Astrocyte of the spinal cord (primary cell): ENCODE measurements around the gene ARHGEF6.

Source experiments
- DNase-seq: peaks from one replicate; pipeline ENCODE4 v3.0.0; 2011; ENCODE audit warnings: low read depth, low spot score
- H3K4me3 ChIP-seq: 2 replicates; pipeline ENCODE4 v1.5.1; 2011; ENCODE audit warnings: low read depth, mild to moderate bottlenecking, low read length, moderate library complexity
- CTCF ChIP-seq: IDR thresholded peaks from 2 replicates; pipeline ENCODE4 v1.5.1; 2012; ENCODE audit warnings: low read depth, mild to moderate bottlenecking, low read length, inconsistent platforms
- in situ Hi-C: cut with HindIII; loops from 2 replicates; pipeline ENCODE4 v1.10.0; 2017; ENCODE audit warnings: low sequenced_read_pairs

ARHGEF6 gene

GRCh38 chrX:136636121-136636520, 144.6 kb downstream of the ARHGEF6 start:
- no peak for TF ChIP-seq CTCF
- DNase-seq: no peak
- no peak overlapping the region for H3K4me3 ChIP-seq
- in situ Hi-C loops: no loop called here

GRCh38 chrX:136635235-136635634, 145.5 kb downstream of the ARHGEF6 start:
- no peak overlapping the region for H3K4me3 ChIP-seq
- in situ Hi-C loops: no loop called here
- no peak for DNase-seq
- TF ChIP-seq CTCF: no peak

- TF ChIP-seq CTCF: no peak
- H3K4me3 ChIP-seq: no peak overlapping the region
- DNase-seq: no peak
- in situ Hi-C loops: no loop called here
Measured at GRCh38 chrX:136630881-136631280, 149.9 kb downstream of the ARHGEF6 start.

GRCh38 chrX:136629084-136629750, 151.5 kb downstream of the ARHGEF6 start:
- in situ Hi-C loops: no loop called here
- H3K4me3 ChIP-seq: no peak overlapping the region
- TF ChIP-seq CTCF: no peak
- DNase-seq: no peak

GRCh38 chrX:136627409-136627808, 153.3 kb downstream of the ARHGEF6 start:
- DNase-seq: no peak
- TF ChIP-seq CTCF: no peak
- in situ Hi-C loops: no loop called here
- no peak overlapping the region for H3K4me3 ChIP-seq

- no peak overlapping the region for H3K4me3 ChIP-seq
- DNase-seq: no peak
- in situ Hi-C loops: no loop called here
- TF ChIP-seq CTCF: no peak
Measured at GRCh38 chrX:136626891-136627290, 153.8 kb downstream of the ARHGEF6 start.

- no peak for DNase-seq
- no peak for TF ChIP-seq CTCF
- in situ Hi-C loops: no loop called here
- no peak overlapping the region for H3K4me3 ChIP-seq
Measured at GRCh38 chrX:136626237-136626636, 154.5 kb downstream of the ARHGEF6 start.
